H9 (cell line): Measurements from ENCODE around the gene SERP1. TPM values are rescaled to one million over a fixed set of nuclear protein-coding genes. Genes with fewer than 3 reads are reported as not detected.

Source experiments
- DNase-seq: peaks from one replicate; pipeline ENCODE4 v3.0.0-alpha.2; 2017
- H2AFZ ChIP-seq: one replicate; pipeline ENCODE4 v1.6.1; 2013; ENCODE audit warnings: mild to moderate bottlenecking, low read length, control low read depth, moderate library complexity
- H2AK5ac ChIP-seq: 2 replicates; pipeline ENCODE4 v1.6.1; 2013; ENCODE audit warnings: low read length, control low read depth, mixed read lengths; ENCODE audit not compliant: insufficient read length
- H2BK120ac ChIP-seq: one replicate; pipeline ENCODE4 v1.6.1; 2013; ENCODE audit warnings: low read depth, mild to moderate bottlenecking, low read length, control low read depth, inconsistent platforms; ENCODE audit not compliant: poor library complexity, severe bottlenecking
- H2BK12ac ChIP-seq: 2 replicates; pipeline ENCODE4 v1.6.1; 2013; ENCODE audit warnings: low read length, control low read depth, mixed read lengths, low read depth; ENCODE audit not compliant: insufficient read length
- H2BK15ac ChIP-seq: 2 replicates; pipeline ENCODE4 v1.6.1; 2013; ENCODE audit warnings: low read depth, low read length, control low read depth
- H2BK20ac ChIP-seq: one replicate; pipeline ENCODE4 v1.6.1; 2013; ENCODE audit warnings: low read depth, mild to moderate bottlenecking, low read length, control low read depth, inconsistent platforms; ENCODE audit not compliant: poor library complexity, severe bottlenecking
- H2BK5ac ChIP-seq: 2 replicates; pipeline ENCODE4 v1.6.1; 2013; ENCODE audit warnings: low read length, control low read depth, mixed read lengths; ENCODE audit not compliant: insufficient read length
- H3K14ac ChIP-seq: 2 replicates; pipeline ENCODE4 v1.6.1; 2013; ENCODE audit warnings: low read length, control low read depth; ENCODE audit not compliant: insufficient read depth
- H3K18ac ChIP-seq: 2 replicates; pipeline ENCODE4 v1.6.1; 2013; ENCODE audit warnings: low read depth, mild to moderate bottlenecking, mixed read lengths, low read length, control low read depth; ENCODE audit not compliant: insufficient read length
- H3K23ac ChIP-seq: 2 replicates; pipeline ENCODE4 v1.6.1; 2013; ENCODE audit warnings: low read length, control low read depth, mixed read lengths, low read depth; ENCODE audit not compliant: insufficient read length
- H3K23me2 ChIP-seq: 2 replicates; pipeline ENCODE4 v1.6.1; 2013; ENCODE audit warnings: low read depth, mild to moderate bottlenecking, mixed read lengths, low read length, control low read depth; ENCODE audit not compliant: insufficient read length, poor library complexity, severe bottlenecking
- H3K27ac ChIP-seq: 2 replicates; pipeline ENCODE4 v1.5.1; 2013; ENCODE audit warnings: low read length, control low read depth, mixed read lengths, low read depth; ENCODE audit not compliant: insufficient read length
- H3K27me3 ChIP-seq: 2 replicates; pipeline ENCODE4 v1.6.1; 2013; ENCODE audit warnings: low read length, control low read depth, inconsistent platforms; ENCODE audit not compliant: insufficient read depth
- H3K4ac ChIP-seq: 2 replicates; pipeline ENCODE4 v1.6.1; 2013; ENCODE audit warnings: low read depth, mild to moderate bottlenecking, control low read depth, inconsistent platforms, low read length, moderate library complexity
- H3K4me1 ChIP-seq: 2 replicates; pipeline ENCODE4 v1.6.1; 2013; ENCODE audit warnings: low read length, control low read depth, inconsistent platforms; ENCODE audit not compliant: insufficient read depth
- H3K4me2 ChIP-seq: 2 replicates; pipeline ENCODE4 v1.6.1; 2013; ENCODE audit warnings: low read length, control low read depth, mixed read lengths; ENCODE audit not compliant: insufficient read length, insufficient read depth
- H3K56ac ChIP-seq: 2 replicates; pipeline ENCODE4 v1.6.1; 2013; ENCODE audit warnings: low read depth, mild to moderate bottlenecking, mixed read lengths, low read length, control low read depth; ENCODE audit not compliant: insufficient read length
- H3K79me1 ChIP-seq: 2 replicates; pipeline ENCODE4 v1.6.1; 2013; ENCODE audit warnings: low read depth, mild to moderate bottlenecking, moderate library complexity, low read length, control low read depth, inconsistent platforms; ENCODE audit not compliant: insufficient read depth, poor library complexity, severe bottlenecking
- H3K79me2 ChIP-seq: 2 replicates; pipeline ENCODE4 v1.6.1; 2013; ENCODE audit warnings: low read length, control low read depth, inconsistent platforms; ENCODE audit not compliant: insufficient read depth
- H3K9ac ChIP-seq: 2 replicates; pipeline ENCODE4 v1.6.1; 2013; ENCODE audit warnings: low read length, control low read depth, mixed read lengths; ENCODE audit not compliant: insufficient read length; ENCODE audit errors: extremely low read depth
- H3K9me3 ChIP-seq: one replicate; pipeline ENCODE4 v1.6.1; 2013; ENCODE audit warnings: low read depth, low read length, inconsistent platforms; ENCODE audit not compliant: control insufficient read depth
- H3T11ph ChIP-seq: one replicate; pipeline ENCODE4 v1.6.1; 2013; ENCODE audit warnings: mild to moderate bottlenecking, low read length, control low read depth, inconsistent platforms
- H4K20me1 ChIP-seq: one replicate; pipeline ENCODE4 v1.6.1; 2013; ENCODE audit not compliant: control insufficient read depth, insufficient read length, insufficient read depth
- H4K5ac ChIP-seq: 2 replicates; pipeline ENCODE4 v1.6.1; 2013; ENCODE audit warnings: low read depth, mild to moderate bottlenecking, mixed read lengths, low read length, control low read depth; ENCODE audit not compliant: insufficient read length
- H4K8ac ChIP-seq: replicated peaks from 2 replicates; pipeline ENCODE4 v1.6.1; 2013; ENCODE audit warnings: low read length, control low read depth, mixed read lengths, low read depth; ENCODE audit not compliant: insufficient read length
- H4K91ac ChIP-seq: 2 replicates; pipeline ENCODE4 v1.6.1; 2013; ENCODE audit warnings: low read depth, mild to moderate bottlenecking, moderate library complexity, mixed read lengths, low read length, control low read depth; ENCODE audit not compliant: insufficient read length
- H3K27ac Mint-ChIP-seq, 3 experiments: 2 replicates in 2 of 3; 3 replicates in 1 of 3; pipeline ENCODE4 v1.8.0; 2020 to 2021; ENCODE audit warnings: mixed read lengths in 3 of 3, mild to moderate bottlenecking in 1 of 3, moderate library complexity in 1 of 3
- H3K27me3 Mint-ChIP-seq: 2 replicates; pipeline ENCODE4 v1.8.0; 2021; ENCODE audit warnings: low read depth, mild to moderate bottlenecking, moderate library complexity, mixed read lengths
- H3K36me3 Mint-ChIP-seq, 3 experiments: 2 replicates in 2 of 3; 3 replicates in 1 of 3; pipeline ENCODE4 v1.8.0; 2020 to 2021; ENCODE audit warnings: low read depth in 3 of 3, mixed read lengths in 3 of 3; ENCODE audit not compliant: insufficient read depth in 1 of 3
- H3K4me1 Mint-ChIP-seq, 2 experiments: 2 replicates each; pipeline ENCODE4 v1.8.0; 2020; ENCODE audit warnings: mixed read lengths in 2 of 2
- H3K4me3 Mint-ChIP-seq, 2 experiments: 2 replicates in 1 of 2; 3 replicates in 1 of 2; pipeline ENCODE4 v1.8.0; 2020 to 2021; ENCODE audit warnings: mild to moderate bottlenecking in 2 of 2, mixed read lengths in 2 of 2, moderate library complexity in 1 of 2
- H3K9me3 Mint-ChIP-seq, 2 experiments: 2 replicates in 1 of 2; 3 replicates in 1 of 2; pipeline ENCODE4 v1.8.0; 2020; ENCODE audit warnings: mild to moderate bottlenecking in 2 of 2, mixed read lengths in 2 of 2, moderate library complexity in 1 of 2
- WGBS: extraction: QIAGEN DNeasy Blood & Tissue Kit; methylation state at CpG from one replicate; pipeline ENCODE4 v1.1.7; 2013; ENCODE audit warnings: missing lambda C conversion rate, low lambda C conversion rate, mixed read lengths; ENCODE audit not compliant: insufficient read length; ENCODE audit errors: extremely low coverage; 5-methylcytosine and 5-hydroxymethylcytosine counted together
- total RNA-seq: library from RNA; stranded (reverse); gene quantifications from 2 replicates; pipeline ENCODE4 v1.2.1, GENCODE V29; 2021
- TF ChIP-seq, protein P1 (sequence below): fragments of 200-600 bp; sonication (generic); conservative IDR thresholded peaks from 3 replicates; pipeline ENCODE4 v1.8.0; 2021; ENCODE audit warnings: antibody characterized with exemption, mild to moderate bottlenecking

SERP1 gene
- total RNA-seq, 1 experiment from 2014 or later = 84.8 TPM

DNA sequence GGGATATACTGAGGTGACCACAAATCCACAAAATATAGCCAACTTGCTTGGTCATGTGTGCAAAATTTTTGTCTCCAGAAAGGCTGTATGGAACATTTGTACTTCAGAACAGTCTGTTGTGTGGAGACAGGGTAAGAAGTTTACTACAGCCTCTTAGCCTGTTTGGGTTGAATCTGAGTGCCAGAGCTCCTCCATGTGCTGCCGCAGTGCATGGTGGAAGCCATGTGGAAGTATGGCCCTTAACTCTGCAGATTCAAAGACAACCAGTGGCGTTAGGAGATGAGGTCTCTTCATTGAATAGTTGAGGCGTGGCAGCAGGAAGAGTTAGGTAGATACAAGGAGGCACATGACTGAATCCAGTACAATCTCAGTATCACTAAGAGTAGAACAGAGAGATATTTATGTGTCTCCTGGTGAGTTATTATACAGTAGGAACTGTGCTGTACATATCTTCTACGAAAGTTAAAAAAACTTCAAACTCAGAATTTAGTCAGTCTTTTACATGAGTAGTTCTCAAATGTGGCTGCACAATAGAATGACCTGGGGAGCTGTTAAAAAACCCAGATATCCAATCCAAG, 9.7 kb upstream of the SERP1 start:
- Histone ChIP-seq H2BK5ac (no peak overlapping the region), H3K4me1 (no peaks in the 10 kb centered on the region), H3K56ac (no peak overlapping the region), H3K4ac (no peak overlapping the region), H3K27me3 (no peaks in the 10 kb centered on the region), H3T11ph (no peak overlapping the region), H3K9ac (no peak overlapping the region), H4K91ac (no peak overlapping the region), H4K5ac (no peak overlapping the region), H3K23ac (no peak overlapping the region), H2BK20ac (no peak overlapping the region), H4K20me1 (no peaks in the 10 kb centered on the region), H3K9me3 (no peaks in the 10 kb centered on the region), H3K79me1 (peaks cover 6% of the 10 kb centered on the region), H3K27ac (no peak overlapping the region), H3K18ac (no peak overlapping the region), H3K79me2 (peaks cover 4% of the 10 kb centered on the region; the same call in 1 of the 2 replicates), H2BK15ac (no peak overlapping the region), H3K14ac (no peak overlapping the region), H2AK5ac (no peak overlapping the region), H2AFZ (no peak overlapping the region), H2BK12ac (no peak overlapping the region), H3K4me2 (no peak overlapping the region), H2BK120ac (no peak overlapping the region), H4K8ac (no peak overlapping the region), H3K23me2 (no peaks in the 10 kb centered on the region)
- peak overlapping the region in 1 of 3 experiments; percentile 26; a peak in 1 of 7 replicates for H3K27ac Mint-ChIP-seq
- no peak for DNase-seq
- no CpG with 5 or more reads among the region's 4 CpGs for WGBS
- H3K36me3 Mint-ChIP-seq = peaks cover 19 to 44% (median 25%) of the 10 kb centered on the region in 3 experiments; a peak in 6 of 7 replicates
- TF ChIP-seq, protein P1, sequence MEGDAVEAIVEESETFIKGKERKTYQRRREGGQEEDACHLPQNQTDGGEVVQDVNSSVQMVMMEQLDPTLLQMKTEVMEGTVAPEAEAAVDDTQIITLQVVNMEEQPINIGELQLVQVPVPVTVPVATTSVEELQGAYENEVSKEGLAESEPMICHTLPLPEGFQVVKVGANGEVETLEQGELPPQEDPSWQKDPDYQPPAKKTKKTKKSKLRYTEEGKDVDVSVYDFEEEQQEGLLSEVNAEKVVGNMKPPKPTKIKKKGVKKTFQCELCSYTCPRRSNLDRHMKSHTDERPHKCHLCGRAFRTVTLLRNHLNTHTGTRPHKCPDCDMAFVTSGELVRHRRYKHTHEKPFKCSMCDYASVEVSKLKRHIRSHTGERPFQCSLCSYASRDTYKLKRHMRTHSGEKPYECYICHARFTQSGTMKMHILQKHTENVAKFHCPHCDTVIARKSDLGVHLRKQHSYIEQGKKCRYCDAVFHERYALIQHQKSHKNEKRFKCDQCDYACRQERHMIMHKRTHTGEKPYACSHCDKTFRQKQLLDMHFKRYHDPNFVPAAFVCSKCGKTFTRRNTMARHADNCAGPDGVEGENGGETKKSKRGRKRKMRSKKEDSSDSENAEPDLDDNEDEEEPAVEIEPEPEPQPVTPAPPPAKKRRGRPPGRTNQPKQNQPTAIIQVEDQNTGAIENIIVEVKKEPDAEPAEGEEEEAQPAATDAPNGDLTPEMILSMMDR = no peak
- no peak overlapping the region for H3K4me3 Mint-ChIP-seq
- H3K9me3 Mint-ChIP-seq = no peaks in the 10 kb centered on the region
- no peaks in the 10 kb centered on the region for H3K4me1 Mint-ChIP-seq
- H3K27me3 Mint-ChIP-seq = no peaks in the 10 kb centered on the region
